ENCODE data around the gene TCEANC2.

The TCEANC2 gene

DNA sequence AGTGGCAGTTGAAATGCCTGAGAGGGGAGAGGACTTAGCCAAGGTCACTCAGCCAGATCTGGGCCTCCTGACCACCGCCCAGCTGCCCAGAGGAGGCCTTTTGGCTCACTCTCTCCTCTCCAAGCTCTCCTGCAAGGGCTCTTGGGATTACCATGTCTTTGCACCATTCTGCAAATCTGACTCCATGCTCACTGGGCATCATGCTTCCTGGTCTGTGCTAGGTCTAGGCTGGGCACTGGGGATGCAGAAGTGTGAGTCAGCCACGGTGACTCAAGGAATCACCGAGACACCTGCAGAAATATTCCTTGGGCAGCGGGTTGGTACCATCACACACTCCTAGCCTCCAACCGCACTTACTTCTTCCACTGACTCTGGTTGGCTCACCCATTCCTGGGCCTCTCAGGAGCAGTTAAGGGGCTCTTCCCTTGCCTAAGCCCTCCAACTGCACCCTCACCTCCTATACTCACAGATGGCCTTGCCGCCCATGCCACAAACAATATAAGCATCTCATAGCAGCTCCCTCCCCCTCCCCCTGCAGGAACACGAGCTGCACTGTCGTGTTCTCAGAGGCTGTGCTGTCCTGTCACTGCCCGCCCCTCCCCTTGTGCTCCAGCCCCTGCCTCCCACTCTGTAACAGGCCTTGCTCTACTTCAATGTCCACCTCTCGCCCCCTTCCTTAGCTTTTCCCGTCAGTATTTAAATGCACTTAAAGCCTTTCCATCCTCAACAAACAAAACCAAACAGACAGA is 64.6 kb downstream of the TCEANC2 start:
- no peak for DNase-seq

DNA sequence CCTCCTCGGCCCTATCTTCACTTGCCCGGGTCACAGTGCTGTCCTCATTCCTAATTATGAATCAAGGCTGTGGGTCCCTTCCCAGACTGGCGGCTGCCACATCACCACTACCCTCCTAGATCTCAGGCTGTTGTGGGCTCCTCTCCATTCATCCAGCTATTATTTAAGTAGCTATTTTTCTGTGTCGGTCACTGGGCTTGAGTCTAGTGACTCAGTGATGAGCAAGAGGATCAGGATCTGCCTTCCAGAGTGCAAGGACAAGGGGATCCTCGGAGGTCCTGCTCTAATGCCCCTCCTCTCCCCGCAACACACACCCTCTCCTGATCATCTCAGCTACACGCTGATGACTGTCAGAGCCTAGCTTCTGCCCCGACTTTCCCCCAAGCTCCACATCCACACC is 65.3 kb downstream of the TCEANC2 start:
- no peak for DNase-seq

DNA sequence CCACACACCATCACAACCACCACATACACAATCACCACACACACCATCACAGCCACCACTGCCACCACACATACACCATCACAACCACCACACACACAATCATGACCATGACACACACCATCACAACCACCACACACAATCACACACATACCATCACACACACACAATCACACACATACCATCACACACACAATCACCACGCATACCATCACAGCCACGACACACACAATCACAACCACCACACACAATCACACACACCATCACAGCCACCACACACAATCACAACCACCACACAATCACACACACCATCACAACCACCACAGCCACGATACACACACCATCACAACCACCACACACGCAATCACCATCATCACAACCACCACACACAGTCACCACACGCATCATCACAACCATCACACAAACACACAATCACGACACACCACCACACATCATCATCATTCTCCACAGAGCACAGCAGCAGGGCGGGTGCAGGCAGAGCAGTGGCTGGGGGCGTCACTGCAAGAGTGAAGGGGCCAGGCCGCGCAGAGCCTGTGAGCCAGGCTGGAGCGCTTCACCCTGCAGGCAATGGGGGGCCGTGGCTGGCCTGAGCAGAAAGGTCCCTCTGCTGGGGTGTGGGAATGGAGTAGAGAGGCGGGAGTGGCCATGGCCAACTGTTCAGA is 66.8 kb downstream of the TCEANC2 start:
- DNase-seq: no peak

DNA sequence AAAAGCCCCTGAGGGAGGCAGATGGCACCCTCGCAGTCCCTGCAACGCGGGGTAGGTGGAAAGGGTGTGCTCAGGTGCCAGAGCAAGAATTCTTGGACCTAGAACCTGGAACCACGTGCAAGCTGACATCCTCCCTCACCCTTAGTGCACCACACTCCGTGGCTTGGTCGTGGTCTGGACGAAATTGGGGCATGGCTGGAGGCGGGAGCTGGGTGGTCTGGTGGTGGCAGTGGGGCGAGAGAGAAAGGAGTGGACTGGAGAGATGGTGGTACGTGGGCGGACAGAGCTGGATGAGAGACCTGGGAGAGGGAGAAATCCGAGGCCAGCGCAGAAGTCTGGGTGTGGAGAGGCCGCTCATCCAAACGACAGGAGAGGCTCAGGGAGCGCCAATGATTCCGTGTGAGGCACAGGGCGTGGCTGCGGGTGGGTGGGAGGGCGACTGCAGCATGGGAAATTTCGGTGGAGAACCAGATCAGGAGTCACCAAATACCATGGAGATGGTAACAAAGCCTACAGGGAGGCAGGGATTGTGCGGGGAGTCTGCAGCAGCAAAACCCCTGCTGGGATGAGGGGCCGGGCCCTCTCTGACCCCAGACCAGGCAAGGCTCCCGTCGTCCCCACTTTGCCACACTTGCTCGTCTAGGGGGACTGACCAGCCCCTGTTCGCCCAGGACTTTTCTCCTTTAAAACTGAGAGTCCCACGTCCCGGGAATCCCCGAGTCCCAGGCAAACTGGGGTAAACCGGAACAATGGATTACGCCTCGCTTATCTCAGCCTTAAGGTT is 67.5 kb downstream of the TCEANC2 start:
- DNase-seq: no peak

DNA sequence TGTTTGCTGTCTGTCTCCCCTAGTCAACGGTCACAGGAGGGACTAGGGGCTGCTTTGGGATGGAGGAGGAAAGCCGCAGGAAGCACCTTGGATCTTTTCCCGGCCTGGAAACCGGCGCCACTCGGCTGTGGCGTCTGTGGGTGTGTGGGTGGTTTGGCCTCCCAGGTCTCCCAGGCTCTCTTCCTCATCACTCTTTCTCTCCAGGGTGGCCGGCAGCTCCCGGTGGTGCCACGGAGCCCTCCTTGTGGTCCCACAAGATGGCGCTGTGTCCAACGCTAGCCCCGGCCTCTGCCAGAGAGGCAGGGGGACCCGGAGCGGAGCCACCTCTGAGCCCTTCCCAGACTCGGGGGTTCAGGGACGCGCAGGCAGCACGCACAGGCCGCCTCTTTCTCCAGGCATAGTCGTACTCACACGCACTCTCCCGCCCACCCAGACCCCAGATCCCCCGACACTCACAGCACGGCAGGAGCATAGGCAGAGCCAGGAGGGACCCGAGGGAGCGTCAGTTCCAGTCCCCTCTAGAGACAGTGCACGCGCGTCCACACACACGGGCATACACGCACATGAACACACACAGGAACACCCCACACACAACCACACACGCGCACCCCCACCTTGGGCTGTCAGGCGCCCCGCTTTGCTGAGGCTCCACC is 68.2 kb downstream of the TCEANC2 start:
- peak; percentile 78 for DNase-seq

DNA sequence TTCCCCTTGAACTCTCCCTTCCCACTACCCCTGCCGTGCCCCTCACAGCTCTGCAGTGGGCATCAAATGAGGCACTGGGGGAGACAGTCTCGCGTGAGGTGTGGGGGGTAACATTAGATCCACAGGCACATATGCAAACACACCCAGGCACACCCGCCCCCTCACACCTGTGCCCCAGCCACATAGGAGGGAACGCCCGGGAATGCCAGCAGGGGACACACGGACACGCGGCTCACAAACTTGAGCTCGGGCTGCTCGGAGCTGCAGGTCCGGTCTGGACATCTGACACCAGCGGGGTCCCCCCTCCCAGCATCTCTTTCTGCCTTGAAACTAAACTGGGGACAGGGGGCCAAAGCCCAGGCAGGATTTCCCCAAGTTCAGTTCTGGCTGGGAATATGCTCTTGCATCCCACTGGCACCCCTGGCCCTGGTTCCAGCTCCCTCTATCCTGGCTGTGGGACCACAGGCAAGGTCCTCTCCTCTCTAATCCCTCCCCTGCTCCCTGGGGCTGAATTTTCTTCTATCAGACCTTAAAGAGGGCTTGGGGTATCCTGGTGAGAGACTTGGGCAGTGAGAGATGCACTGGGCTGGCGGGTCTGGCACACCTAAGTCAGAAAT is 68.8 kb downstream of the TCEANC2 start:
- DNase-seq: no peak

DNA sequence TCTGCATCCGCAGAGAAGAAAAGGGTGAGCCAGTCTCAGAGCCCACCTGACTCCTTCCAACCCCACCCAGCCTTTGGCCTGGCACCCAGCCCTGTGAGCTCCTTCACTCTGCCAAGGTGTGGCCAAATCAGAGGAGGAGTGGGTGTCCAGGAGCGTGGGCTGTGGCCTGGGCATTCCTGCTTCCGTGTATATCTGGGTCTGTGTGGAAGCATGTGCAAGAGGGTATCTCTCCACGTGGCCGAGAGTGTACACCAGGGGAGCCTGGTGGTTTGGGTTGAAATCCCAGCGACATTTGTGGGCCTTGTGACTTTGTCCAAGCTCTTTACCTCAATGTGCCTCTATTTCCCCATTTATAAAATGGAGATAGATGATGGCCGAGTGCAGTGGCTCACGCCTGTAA is 69.6 kb downstream of the TCEANC2 start:
- DNase-seq: no peak

DNA sequence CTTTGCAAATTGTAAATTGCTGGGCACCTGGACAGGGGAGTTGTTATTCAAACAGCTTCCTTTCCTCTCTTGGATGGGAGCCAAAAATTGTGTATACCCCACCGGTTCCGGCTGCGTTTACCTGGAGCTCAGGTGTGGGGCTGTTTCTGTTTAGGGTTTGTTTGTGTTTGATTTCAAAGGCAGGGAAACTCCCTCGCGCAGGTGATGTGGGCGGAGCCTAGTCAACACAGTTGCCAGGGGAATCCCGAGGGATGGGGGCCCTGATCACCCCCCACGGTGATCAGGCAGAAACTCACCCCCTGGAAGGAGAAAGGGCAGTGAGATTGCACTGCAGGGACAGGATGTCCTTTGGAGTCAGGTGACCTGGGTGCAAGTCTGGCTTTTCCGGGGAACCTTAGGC is 71.1 kb downstream of the TCEANC2 start:
- DNase-seq: peak; percentile 41

DNA sequence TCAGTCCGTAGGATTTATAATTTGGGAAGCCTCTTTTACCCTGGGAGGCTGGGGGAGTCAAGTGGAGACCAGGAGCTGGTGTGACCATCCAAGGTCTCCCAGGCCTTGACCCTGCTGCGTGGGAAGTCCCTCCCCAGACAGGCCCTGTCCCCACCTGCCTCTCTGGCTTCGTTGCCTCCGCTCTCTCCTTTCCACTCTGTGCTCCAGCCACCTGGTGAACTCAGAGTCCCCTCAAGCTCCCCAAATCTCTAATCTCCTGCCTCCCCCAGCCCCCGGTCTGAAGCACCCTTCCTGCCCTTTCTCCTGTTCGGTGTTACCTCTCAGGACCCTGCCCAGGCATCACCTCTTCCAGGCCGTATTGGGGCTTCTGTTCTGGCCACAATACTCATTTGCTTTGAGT is 71.5 kb downstream of the TCEANC2 start:
- no peak for DNase-seq

DNA sequence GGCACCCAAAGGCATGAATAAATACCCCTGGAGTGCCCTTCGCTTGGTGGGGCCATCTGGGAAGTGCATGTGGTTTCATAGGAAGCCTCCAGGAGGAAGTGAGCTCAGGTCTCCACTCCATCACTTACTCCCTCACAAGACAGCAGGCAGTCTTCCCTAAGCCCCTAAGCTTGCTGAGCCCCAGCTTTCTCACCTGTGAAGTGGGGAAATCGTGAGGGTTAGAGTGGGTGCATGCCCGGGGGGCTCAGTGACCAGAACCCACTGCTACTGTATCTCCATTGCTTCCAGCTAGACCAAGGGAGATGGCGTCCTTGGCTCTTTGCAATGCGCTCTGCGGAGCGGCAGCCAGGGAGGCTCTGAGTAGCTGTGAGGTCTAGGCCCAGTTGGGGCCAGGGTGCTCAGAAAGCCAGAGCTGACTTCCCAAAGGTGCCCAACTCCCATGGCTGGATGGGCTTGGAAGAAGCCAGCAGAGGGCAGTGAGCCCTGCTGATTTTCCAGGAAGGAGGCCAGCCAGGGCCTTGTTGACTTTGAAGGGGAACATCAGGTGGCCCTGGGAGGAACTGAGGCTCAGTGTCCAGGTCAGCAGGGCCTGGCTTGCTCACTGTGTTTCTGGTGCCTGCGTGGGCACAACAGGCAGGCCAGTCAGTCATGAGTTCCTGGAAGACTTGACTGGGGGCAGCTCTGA is 72.1 kb downstream of the TCEANC2 start:
- DNase-seq: no peak

DNA sequence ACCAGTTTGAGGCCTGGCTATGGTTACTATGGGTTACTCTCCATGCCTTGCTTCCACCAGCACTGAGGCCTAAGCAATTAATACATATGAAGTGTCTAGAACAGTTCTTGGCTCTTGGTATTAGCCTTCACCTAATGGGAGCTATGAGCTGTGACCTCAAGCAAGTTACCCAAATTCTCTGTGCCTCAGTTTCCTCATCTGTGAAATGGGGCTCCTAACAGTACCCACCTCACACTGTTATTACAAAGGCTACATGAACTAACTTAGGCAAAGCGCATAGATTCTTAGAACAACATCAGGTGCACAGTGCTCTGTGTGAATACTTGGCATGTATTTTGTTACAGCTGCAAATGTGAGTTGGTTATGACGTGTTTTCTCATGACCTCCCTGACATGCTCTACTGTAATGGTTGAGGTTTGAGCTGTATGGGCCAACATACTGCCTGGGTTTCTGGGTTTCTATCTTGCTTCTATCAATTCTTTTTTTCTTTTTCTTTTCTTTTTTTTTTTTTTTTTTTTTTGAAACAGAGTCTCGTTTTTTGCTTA is 72.9 kb downstream of the TCEANC2 start:
- no peak for DNase-seq

DNA sequence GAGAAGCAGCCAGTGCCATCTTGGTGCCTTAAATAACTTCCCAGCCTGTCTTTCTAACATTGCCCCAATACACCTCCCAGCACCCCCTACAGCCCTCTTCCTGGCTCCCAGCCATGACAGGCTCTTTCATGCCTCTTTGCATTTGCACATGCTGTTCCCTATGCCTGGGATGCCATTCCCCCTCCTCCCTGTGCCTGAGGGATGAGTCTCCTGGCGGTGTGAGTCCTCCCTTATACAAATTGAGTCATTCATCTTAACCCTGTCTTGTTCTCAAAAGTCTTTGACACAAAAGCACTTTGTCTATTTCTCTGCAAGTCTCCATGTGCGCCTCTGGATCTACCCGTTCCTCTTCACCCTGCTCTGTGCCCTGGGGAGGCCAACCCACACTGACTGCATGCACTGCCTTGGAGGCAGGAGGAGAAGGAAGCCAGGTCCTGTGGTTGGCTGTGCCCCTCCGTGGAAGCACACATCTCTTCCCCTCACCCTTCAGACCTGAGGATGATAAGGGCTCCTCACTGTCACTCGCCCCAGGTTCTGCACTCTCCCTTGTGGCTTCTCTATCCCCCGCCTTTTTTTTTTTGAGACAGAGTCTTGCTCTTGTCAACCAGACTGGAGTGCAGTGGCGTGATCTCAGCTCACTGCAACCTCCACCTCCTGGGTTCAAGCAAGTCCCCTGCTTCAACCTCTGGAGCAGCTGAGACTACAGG is 74.3 kb downstream of the TCEANC2 start:
- no peak for DNase-seq

DNA sequence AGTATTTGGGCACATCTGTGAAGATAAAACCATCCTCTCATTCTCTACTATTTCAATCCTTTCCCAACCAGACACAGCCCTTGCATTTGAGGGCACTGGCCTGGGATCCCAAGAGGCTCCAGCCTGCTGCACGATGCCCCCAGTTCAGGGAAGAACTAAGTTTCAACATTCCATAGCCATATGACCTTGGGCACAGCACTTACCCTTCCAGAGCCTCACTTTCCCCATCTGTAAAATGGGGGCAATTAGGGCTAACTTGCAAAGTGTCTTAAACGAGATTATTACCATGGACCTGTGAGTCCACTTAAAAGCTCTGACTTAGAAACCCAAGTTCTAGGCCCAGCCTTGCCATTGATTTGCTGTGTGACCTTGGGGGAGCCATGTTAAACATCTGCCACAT is 76.5 kb downstream of the TCEANC2 start:
- DNase-seq: no peak

DNA sequence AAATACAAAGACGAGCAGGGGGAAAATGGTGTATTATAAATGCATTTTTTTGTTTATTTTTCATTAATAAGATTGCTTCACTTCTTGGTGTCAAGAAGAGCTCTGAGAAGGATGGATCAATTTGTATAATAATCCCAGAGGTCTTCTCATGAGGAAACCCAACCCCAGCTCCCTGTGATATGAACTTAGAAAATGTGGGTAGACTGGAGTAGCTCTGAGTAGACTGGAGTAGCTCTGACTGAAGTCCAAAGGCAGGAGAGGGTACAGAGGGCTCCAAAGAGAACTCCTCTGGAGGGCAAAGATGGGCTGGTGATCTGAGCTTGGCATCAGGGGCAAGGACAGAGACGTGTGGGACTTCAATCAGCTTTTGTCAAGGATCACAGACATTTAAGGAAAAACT is 78.0 kb downstream of the TCEANC2 start:
- DNase-seq: no peak

DNA sequence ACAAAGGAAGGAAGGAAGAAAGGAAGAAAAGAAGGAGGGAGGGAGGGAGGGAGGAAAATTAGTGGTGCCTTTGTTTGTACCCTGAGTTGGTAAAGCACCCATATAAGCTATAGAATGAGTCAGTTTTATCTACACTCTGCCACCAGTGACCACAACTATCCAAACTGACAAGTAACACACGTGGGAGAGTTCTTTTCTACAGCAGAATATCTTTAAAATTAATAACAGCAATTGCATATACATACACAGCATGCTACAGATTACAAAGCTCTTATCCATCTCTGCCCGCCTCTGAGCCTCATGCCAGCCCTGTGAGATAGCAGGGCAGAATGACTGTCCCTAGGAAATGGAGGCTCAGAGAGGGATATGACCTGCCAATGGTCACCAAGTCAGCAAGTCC is 79.1 kb downstream of the TCEANC2 start:
- DNase-seq: no peak

DNA sequence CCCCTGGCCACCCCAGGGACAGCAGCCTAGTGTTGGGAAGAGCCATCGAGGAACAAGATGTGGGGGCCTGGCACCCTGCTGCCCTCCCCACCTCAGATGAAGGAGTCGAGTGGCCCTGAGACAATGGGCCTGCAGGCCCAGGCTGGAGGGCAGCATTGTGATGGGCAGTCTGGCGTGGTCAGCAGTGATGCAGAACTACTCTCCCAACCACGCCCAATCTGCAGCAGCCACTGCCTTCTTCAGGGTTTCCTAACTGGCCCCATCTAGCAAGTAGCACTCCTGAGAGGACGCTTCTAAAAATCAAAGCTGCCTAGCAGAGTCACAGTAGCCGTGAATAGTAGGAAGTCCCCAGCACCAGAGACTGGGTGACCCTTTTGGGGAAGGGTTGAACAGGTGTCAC is 80.9 kb downstream of the TCEANC2 start:
- DNase-seq: no peak

DNA sequence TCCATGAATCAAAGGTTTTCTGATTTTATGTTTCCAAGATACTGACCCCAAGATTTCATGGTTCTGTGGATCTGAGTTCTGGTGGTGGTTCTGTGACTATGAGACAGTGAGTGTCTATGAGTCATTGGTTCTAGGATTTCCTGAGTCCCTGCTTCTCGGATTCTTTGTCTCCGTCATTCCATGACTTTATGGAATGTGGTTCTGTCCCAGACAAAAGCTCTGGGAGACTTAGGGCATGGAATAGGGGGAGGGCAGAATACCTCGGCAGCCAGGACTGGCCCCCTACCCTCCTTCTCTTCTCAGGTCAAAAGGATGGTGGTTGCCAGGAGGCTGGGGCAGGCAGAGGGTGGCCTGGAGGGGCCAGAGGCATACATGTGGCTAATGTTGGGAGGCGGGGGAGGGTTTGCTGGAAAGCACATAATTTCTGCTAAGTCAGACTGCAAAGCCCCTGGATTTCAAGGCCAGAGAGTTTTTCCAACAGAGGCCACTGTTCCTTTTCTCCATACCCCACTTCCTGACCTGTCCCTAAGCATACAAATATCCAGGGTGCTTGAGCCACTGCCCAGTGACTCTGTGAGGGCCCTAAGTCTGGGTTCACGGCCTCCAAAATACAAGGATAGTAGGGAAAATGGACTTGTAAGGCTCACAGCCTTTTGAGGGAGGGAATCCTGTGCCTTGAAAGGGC is 82.2 kb downstream of the TCEANC2 start:
- DNase-seq: no peak

DNA sequence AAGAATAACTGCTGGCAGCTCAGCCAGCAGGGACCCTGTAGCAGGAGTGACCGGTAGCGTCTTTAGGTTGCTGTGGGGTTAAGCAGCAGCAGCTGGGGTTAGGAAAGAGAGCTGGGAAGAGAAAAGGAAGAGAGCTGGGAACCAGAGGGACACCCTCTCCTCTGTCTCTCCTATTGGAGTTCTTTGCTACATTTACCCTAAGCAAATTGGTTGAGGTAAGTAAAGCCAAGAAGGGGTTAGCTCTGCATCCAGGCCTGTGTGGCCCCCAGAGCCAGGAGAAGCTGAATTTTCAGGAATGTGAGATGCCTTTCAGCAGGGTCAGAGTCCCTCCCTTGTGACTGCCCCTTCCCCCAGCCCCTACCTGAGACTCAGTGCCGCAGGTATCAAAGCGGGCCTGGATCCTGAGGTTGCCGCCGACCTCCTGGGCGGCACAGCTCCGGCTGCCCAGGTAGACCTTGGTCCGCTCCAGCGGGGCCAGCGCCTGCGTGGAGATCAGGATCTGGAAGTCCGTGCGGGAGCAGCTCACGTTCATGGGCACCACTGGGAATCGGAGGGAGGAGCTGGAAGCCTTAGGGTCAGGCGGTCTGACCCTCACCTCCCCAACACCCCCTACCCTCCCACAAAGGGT is 83.0 kb downstream of the TCEANC2 start:
- no peak for DNase-seq

DNA sequence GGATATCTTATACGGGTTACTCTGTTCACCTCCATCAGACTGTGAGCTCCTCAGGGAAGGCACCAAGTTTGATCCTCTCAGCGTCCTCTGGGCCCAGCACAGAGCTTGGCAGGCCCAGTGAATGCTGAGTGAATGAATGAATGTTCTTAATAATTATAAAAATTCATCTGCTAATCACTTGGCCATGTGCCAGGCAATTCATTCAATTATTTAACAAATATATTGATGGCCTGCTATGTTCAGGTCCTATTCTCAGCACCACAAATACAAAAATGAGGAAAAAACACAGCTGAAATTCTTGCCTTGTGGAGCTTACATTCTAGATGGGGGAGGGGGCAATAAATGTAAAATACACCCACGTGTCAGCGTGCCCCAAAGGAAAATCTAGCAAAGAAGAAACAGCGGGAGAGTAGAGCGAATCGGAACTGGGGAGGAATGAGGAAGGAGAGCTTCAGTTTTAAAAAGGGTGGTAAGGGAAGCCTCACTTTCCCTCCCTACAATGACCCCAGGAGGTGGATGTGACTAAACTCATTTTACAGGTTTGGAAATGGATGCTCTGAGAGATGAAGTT is 83.6 kb downstream of the TCEANC2 start:
- no peak for DNase-seq

DNA sequence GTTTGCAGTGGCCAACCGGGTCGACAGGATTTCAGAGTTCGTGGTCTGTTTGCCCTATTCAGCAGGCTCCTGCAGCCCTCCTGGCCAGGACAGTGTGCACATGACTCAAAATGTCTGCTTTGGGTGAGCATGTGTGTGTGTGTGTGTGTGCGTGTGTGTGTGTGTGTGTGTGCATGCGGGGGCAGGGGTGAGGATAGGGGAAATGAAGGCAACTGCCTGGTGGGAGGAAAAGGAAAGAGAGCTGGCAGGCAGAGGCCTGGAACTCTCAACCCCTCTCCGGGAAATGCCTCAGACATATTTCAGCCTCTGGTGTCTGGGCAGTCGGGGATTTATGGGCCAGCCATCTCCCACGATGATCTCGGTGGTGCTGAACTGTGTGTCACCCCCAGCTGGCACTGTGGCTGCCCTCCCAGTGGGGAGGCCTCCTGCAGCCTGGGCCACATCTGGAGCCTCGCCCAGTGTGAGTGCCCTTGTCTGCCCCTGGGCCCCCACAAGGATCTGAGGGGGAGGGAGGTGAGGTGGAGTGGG is 84.2 kb downstream of the TCEANC2 start:
- DNase-seq: no peak
